IMR-90 (cell line): ENCODE measurements around the gene IPMK.

Experiments used
- CHD1 ChIP-seq: IDR thresholded peaks from 2 replicates; pipeline ENCODE4 v1.6.1; 2012; ENCODE audit warnings: low read depth, low read length, improper control_type of control experiment
- ELK1 ChIP-seq: fragments of 150-350 bp; IDR thresholded peaks from 2 replicates; pipeline ENCODE4 v1.6.1; 2016; ENCODE audit warnings: low read depth, mild to moderate bottlenecking, low read length, moderate library complexity, borderline replicate concordance
- MAFK ChIP-seq: IDR thresholded peaks from 2 replicates; pipeline ENCODE4 v1.6.1; 2012; ENCODE audit warnings: low read depth, low read length, improper control_type of control experiment
- POLR2A ChIP-seq: IDR thresholded peaks from 2 replicates; pipeline ENCODE4 v1.6.1; 2012; ENCODE audit warnings: mild to moderate bottlenecking, low read depth, low read length
- RAD21 ChIP-seq: IDR thresholded peaks from 2 replicates; pipeline ENCODE4 v1.6.1; 2012; ENCODE audit warnings: low read length, improper control_type of control experiment
- RCOR1 ChIP-seq: IDR thresholded peaks from 2 replicates; pipeline ENCODE4 v1.6.1; 2012; ENCODE audit warnings: mild to moderate bottlenecking, low read length, improper control_type of control experiment; ENCODE audit not compliant: insufficient replicate concordance
- SMC3 ChIP-seq: fragments of 150-350 bp; IDR thresholded peaks from 2 replicates; pipeline ENCODE4 v1.6.1; 2016; ENCODE audit warnings: low read depth, mild to moderate bottlenecking, antibody characterized with exemption, low read length, moderate library complexity
- TF ChIP-seq, protein P1 (sequence below): conservative IDR thresholded peaks from 2 replicates; pipeline ENCODE4 v1.5.1; 2012; ENCODE audit warnings: mild to moderate bottlenecking, low read depth, low read length, improper control_type of control experiment
- TF ChIP-seq, protein P2 (sequence below): fragments of 150-350 bp; IDR thresholded peaks from 2 replicates; pipeline ENCODE4 v1.6.1; 2017; ENCODE audit warnings: mild to moderate bottlenecking, antibody characterized with exemption, low read length, low read depth

DNA sequence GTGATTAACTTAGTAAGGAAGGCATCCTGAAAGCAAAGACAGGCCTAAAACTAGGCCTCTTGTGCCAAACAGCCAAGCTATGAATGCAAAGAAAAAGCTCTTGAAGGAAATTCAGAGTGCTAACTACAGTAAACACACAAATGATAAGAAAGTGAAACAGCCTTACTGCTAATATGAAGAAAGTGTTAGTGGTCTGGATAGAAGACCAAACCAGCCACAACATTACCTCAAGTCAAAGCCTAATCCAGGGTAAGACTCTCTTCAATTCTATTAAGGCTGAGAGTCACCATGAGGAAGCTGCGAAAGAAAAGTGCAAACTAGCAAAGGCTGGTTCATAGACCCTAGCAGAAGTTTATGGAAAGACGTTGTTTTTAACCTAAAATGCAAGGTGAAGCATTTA, 66.0 kb downstream of the IPMK start:
- TF ChIP-seq, protein P1, sequence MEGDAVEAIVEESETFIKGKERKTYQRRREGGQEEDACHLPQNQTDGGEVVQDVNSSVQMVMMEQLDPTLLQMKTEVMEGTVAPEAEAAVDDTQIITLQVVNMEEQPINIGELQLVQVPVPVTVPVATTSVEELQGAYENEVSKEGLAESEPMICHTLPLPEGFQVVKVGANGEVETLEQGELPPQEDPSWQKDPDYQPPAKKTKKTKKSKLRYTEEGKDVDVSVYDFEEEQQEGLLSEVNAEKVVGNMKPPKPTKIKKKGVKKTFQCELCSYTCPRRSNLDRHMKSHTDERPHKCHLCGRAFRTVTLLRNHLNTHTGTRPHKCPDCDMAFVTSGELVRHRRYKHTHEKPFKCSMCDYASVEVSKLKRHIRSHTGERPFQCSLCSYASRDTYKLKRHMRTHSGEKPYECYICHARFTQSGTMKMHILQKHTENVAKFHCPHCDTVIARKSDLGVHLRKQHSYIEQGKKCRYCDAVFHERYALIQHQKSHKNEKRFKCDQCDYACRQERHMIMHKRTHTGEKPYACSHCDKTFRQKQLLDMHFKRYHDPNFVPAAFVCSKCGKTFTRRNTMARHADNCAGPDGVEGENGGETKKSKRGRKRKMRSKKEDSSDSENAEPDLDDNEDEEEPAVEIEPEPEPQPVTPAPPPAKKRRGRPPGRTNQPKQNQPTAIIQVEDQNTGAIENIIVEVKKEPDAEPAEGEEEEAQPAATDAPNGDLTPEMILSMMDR, result no peak
- TF ChIP-seq RAD21 (no peak), POLR2A (no peak), ELK1 (no peak), MAFK (no peak), RCOR1 (no peak), CHD1 (no peak), SMC3 (no peak)
- TF ChIP-seq, protein P2, sequence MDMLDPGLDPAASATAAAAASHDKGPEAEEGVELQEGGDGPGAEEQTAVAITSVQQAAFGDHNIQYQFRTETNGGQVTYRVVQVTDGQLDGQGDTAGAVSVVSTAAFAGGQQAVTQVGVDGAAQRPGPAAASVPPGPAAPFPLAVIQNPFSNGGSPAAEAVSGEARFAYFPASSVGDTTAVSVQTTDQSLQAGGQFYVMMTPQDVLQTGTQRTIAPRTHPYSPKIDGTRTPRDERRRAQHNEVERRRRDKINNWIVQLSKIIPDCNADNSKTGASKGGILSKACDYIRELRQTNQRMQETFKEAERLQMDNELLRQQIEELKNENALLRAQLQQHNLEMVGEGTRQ, result no peak
